ENCODE data around the gene ADAMTS13.

ADAMTS13 gene

DNA sequence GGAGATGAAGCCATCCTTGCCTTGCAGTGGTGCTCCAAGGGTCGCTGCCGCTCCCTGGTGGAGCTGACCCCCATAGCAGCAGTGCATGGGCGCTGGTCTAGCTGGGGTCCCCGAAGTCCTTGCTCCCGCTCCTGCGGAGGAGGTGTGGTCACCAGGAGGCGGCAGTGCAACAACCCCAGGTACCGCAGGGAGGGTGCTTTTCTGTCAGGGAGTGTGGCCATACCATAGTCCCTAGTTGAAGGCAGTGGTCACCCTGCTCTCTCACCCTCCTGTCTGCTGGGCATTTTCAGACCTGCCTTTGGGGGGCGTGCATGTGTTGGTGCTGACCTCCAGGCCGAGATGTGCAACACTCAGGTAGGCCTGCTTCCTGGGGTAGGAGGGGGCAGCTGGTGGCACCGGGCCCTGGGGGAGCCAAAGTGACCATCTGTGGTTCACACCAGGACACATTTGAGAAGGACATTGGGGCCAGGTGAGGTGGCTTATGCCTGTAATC, 11.2 kb downstream of the ADAMTS13 start:
- H3K27ac ChIP-seq = no peak overlapping the region
- TF ChIP-seq, protein P1, sequence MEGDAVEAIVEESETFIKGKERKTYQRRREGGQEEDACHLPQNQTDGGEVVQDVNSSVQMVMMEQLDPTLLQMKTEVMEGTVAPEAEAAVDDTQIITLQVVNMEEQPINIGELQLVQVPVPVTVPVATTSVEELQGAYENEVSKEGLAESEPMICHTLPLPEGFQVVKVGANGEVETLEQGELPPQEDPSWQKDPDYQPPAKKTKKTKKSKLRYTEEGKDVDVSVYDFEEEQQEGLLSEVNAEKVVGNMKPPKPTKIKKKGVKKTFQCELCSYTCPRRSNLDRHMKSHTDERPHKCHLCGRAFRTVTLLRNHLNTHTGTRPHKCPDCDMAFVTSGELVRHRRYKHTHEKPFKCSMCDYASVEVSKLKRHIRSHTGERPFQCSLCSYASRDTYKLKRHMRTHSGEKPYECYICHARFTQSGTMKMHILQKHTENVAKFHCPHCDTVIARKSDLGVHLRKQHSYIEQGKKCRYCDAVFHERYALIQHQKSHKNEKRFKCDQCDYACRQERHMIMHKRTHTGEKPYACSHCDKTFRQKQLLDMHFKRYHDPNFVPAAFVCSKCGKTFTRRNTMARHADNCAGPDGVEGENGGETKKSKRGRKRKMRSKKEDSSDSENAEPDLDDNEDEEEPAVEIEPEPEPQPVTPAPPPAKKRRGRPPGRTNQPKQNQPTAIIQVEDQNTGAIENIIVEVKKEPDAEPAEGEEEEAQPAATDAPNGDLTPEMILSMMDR (IDR thresholded peaks at IDR 0.05) = no peak
- DNase-seq (ENCODE audit: low spot score) = no peak
- no peak overlapping the region for H3K4me3 ChIP-seq

DNA sequence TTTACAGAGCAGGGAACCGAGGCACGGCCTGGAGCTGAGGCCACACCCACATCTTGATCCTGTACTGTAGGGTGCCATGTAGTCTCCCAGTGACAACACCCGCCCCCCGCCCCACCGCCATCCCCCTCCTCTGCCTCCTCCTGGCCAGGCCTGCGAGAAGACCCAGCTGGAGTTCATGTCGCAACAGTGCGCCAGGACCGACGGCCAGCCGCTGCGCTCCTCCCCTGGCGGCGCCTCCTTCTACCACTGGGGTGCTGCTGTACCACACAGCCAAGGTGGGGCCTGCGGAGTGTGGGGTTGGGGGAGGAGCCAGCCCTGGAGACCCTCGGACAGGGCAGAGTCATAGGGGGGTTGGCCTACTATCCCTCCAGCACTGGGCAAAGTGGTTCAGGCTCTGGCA, 14.5 kb downstream of the ADAMTS13 start:
- Histone ChIP-seq H3K27ac (no peak overlapping the region), H3K4me3 (no peak overlapping the region)
- TF ChIP-seq, protein P1 (IDR thresholded peaks at IDR 0.05) = no peak
- no peak for DNase-seq (ENCODE audit: low spot score)

DNA sequence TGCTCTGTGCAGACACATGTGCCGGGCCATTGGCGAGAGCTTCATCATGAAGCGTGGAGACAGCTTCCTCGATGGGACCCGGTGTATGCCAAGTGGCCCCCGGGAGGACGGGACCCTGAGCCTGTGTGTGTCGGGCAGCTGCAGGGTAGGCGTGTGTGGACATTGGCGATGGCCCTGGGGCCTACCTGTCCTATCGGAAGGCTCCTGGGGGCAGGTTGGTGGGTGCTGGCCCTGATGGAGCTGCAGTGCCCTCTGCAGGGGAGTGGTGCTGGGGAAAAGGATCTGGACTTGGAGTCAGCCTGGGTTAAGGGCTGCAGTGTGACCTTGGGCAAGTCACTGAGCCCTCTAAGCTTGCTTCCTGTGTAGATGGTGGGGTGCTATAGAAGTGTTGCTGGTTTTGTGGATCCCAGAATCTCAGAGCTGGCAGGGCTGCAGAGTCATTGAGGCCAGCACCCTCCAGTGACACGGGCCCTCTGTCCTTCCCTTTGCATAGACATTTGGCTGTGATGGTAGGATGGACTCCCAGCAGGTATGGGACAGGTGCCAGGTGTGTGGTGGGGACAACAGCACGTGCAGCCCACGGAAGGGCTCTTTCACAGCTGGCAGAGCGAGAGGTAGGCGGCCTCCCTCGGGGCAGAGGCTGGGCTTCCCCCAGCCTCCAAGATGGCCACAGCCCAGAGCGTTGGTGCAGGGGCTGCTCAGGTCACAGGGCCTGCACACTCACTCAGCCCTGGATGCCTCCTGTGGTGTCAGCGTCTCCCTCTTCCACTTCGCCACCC, 15.8 kb downstream of the ADAMTS13 start:
- Histone ChIP-seq H3K4me3 (no peak overlapping the region), H3K27ac (no peak overlapping the region)
- TF ChIP-seq, protein P1 (IDR thresholded peaks at IDR 0.05) = no peak
- DNase-seq (ENCODE audit: low spot score) = no peak

DNA sequence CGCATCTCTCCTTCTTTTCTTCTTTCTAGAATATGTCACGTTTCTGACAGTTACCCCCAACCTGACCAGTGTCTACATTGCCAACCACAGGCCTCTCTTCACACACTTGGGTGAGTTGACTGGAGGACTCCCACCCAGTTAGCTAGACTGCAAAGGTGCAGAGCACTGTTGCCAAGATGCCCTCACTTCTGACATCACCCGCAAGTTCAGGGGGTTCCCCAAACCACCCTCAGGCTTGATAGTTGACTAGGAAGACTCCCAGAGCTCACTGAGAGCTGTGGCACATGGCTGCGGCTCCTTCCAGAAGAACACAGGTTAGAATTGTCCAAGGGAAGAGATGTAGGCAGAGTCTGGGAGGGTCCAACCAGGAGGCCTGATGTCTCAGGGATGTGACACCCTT, 17.2 kb downstream of the ADAMTS13 start:
- Histone ChIP-seq H3K27ac (no peak overlapping the region), H3K4me3 (no peak overlapping the region)
- DNase-seq (ENCODE audit: low spot score) = no peak
- TF ChIP-seq, protein P1 (IDR thresholded peaks at IDR 0.05) = no peak

DNA sequence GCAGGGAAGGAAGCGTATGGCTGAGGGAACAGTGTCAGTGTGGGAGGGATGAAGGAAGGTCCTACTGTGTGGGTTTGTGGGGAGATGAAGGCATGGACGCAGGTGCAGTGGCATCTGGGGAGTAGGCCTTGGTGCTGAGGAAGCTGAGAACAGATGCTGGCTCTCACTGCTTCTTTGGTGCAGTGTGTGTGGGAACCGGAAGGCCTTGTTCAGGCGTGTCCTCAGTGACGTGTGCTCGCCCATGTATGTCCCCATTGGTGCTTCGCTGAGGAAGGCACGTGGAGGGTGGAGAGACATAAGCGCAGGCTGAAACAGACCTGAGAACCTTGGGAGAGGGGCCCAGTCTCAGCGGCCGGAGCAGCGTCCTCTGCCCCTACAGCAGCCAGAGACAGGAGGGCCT, 18.7 kb downstream of the ADAMTS13 start:
- no peak overlapping the region for H3K4me3 ChIP-seq
- DNase-seq (ENCODE audit: low spot score) = no peak
- TF ChIP-seq, protein P1 (IDR thresholded peaks at IDR 0.05) = no peak
- no peak overlapping the region for H3K27ac ChIP-seq

DNA sequence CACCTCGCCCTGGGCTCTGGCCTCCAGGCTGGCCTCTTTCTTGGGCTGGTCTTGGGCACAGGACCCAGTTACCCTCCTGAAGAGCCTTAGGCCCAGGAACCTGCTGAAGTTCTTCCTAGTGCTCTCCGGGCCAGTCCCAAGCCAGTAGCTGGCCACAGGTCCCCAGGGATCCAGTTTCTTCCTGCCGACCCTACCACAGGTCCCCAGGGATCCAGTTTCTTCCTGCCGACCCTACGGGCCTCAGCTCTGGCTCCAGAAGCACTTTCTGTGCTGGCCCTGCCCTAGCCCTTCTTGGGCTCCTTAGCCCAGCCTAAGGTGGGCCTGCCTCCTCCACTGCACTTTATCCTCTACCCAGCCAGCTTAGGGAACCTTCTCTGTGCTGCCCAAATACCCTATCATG, 19.4 kb downstream of the ADAMTS13 start:
- TF ChIP-seq, protein P1 (IDR thresholded peaks at IDR 0.05) = no peak
- DNase-seq (ENCODE audit: low spot score) = no peak
- H3K27ac ChIP-seq = no peak overlapping the region

DNA sequence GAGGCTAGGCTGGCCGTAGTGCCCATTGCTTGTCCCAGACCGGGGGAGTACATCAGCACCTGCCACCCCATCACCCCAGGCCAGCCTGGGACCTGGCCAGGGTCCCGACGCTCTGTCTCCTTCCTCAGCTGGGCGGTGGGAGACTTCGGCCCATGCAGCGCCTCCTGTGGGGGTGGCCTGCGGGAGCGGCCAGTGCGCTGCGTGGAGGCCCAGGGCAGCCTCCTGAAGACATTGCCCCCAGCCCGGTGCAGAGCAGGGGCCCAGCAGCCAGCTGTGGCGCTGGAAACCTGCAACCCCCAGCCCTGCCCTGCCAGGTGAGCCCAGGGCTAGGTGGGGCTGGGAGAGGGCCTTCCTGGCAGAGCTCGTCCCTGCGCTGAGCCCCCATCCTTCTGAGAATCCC, 21.1 kb downstream of the ADAMTS13 start:
- Histone ChIP-seq H3K27ac (no peak overlapping the region), H3K4me3 (no peak overlapping the region)
- no peak for DNase-seq (ENCODE audit: low spot score)
- TF ChIP-seq, protein P1 (IDR thresholded peaks at IDR 0.05) = no peak

More for the DNA sequence above, 19.4 kb downstream of the ADAMTS13 start:
- no peak overlapping the region for H3K4me3 ChIP-seq

All from coronary artery (tissue), 2 donors.